H1 (cell line): ENCODE data around the gene WBP1L. TPM values are rescaled to one million over a fixed set of nuclear protein-coding genes. Genes with fewer than 3 reads are reported as not detected.

Source experiments
- CTBP2 ChIP-seq: IDR thresholded peaks from 2 replicates; pipeline ENCODE4 v1.7.0; 2011; ENCODE audit warnings: borderline replicate concordance, mild to moderate bottlenecking, moderate library complexity, mixed read lengths, low read length; ENCODE audit not compliant: insufficient read depth, insufficient read length
- polyA plus RNA-seq, 7 experiments: library from polyadenylated mRNA; depleted of rRNA in 3 of 7; stranded (reverse) in 5 of 7; unstranded in 2 of 7; fragments of >200 nt in 5 of 7; fragments of 200-250 nt in 2 of 7; gene quantifications; 1 replicate in 5 of 7; 2 replicates in 1 of 7; 4 replicates in 1 of 7; pipeline versions ENCODE4 v1.2.1 to v1.2.3, GENCODE V29; 2011 to 2013; ENCODE audit warnings: missing spikeins in 2 of 7, mixed read lengths in 2 of 7
- total RNA-seq: library from RNA; stranded (reverse); fragmentation: NEBNext Ultra II Directional; extraction: Animal tissue kit (Norgen Biotek cat#: 25700); gene quantifications from 2 replicates; pipeline ENCODE4 v1.2.1, GENCODE V29; 2021

The WBP1L gene
- total and polyA plus RNA-seq, 2 of the 8 experiments (the other 6 are each of a cell fraction or from before 2014, with no cell fraction given) = 26.6 to 29.9 TPM

DNA sequence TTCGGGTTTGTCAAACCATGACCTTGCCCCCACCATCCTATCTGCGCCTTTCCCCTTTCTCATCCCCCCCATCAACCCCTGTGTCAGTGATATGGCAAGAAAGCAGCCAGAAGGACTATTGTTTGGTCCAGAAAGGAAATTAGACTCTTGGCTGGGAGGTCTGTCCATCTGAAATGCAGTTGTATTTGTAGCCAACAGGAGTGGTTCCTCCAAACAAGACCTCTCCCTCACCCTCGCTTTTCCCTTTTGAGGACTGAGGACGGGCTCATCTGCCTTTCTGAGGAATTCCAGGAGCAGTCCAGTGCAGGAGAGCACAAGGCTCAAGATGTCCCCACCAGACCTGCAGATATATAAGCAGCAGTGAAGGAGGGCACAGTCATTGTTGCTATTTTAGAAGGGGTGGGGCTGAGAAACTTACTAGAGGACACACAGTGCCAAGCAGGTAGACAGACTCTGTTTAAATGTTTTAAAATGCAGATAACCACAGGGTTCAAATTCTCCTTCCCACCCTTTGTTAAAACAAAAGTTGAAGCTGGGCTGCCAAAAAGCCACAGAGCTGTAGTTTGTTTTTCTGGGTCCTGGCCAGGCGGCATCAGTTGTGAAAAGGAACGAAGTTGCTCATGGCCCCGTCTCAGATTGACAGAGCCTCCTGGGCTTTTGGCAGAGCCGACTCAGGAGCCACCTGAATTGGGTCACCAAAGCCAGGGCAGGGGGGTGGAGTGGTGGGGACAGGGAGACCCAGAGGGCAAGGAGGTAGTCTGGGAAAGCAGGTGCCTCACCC lies 56.1 kb downstream of the WBP1L start (continued):
- TF ChIP-seq CTBP2 = no peak
